HT-29 (cell line): ENCODE results near the gene ZNF280B. TPM values are rescaled to one million over a fixed set of nuclear protein-coding genes. Genes with fewer than 3 reads are reported as not detected.
A peak's percentile ranks its signal among the peaks of the same experiment; 100 is the strongest.

Source experiments
- DNase-seq: peaks from one replicate; pipeline ENCODE4 v3.0.0-alpha.2; 2015; ENCODE audit warnings: low spot score
- total RNA-seq: library from RNA; depleted of rRNA; stranded (reverse); fragments of >200 nt; shearing (Covaris generic); gene quantifications from 2 replicates; pipeline ENCODE4 v1.2.3, GENCODE V29; 2014; rRNA removed

The ZNF280B gene
- total RNA-seq = 0.10 TPM in 1 of 2 replicates, not detected in the other

GRCh38 chr22:22508274-22509176 is at the start of gene ZNF280B:
TSS of gene ZNF280B (minus strand) at chr22:22508742. CDS start at chr22:22489398, 19,344 bp downstream.
- peak; percentile 47 for DNase-seq

- DNase-seq = no peak
Measured at GRCh38 chr22:22556995-22557925, 48.7 kb upstream of the ZNF280B start.

- no peak for DNase-seq
Measured at GRCh38 chr22:22556578-22556977, 48.0 kb upstream of the ZNF280B start.

- no peak for DNase-seq
Measured at GRCh38 chr22:22555596-22555995, 47.1 kb upstream of the ZNF280B start.

- no peak for DNase-seq
Measured at GRCh38 chr22:22554587-22555284, 46.2 kb upstream of the ZNF280B start.

GRCh38 chr22:22553735-22554586 is 45.4 kb upstream of the ZNF280B start:
- DNase-seq = no peak

- no peak for DNase-seq
Measured at GRCh38 chr22:22553141-22553540, 44.6 kb upstream of the ZNF280B start.

- DNase-seq = no peak
Measured at GRCh38 chr22:22552630-22553029, 44.1 kb upstream of the ZNF280B start.

GRCh38 chr22:22550789-22551434 is 42.4 kb upstream of the ZNF280B start:
- no peak for DNase-seq

GRCh38 chr22:22548910-22549309 is 40.4 kb upstream of the ZNF280B start:
- DNase-seq = no peak

- DNase-seq = no peak
Measured at GRCh38 chr22:22548317-22548716, 39.8 kb upstream of the ZNF280B start.

- no peak for DNase-seq
Measured at GRCh38 chr22:22547692-22548300, 39.3 kb upstream of the ZNF280B start.

GRCh38 chr22:22547226-22547625 is 38.7 kb upstream of the ZNF280B start:
- DNase-seq = no peak

GRCh38 chr22:22546490-22546889 is 37.9 kb upstream of the ZNF280B start:
- no peak for DNase-seq

- DNase-seq = no peak
Measured at GRCh38 chr22:22545084-22545483, 36.5 kb upstream of the ZNF280B start.

GRCh38 chr22:22538226-22538989 is 29.9 kb upstream of the ZNF280B start:
- DNase-seq = no peak

- DNase-seq = no peak
Measured at GRCh38 chr22:22536916-22537315, 28.4 kb upstream of the ZNF280B start.

- DNase-seq = no peak
Measured at GRCh38 chr22:22536515-22536914, 28.0 kb upstream of the ZNF280B start.

- DNase-seq = no peak
Measured at GRCh38 chr22:22535662-22536061, 27.1 kb upstream of the ZNF280B start.
